ENCODE measurements around the gene GRID1. TPM values are rescaled to one million over a fixed set of nuclear protein-coding genes. Genes with fewer than 3 reads are reported as not detected.

GRID1 gene
- total RNA-seq, 1 donor, result not detected

DNA sequence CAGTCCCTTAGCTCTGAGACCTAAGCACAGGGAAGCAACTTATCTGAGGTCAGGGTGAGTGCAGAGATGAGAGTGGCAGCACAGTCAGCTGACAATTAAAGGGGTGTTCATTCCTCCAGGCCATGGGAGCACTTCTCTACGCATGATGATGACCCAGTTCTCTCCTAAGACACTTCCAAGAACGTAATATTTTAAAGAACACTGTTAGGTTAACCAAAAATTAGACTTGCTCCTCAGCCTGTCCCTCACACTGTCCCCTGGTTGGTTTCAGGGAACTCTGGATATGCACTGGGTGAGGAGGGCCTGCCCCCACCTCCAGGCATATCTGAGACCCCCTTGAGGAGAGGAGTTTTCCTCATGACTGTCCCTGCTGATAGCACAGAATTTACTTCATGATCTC lies 767.5 kb downstream of the GRID1 start:
- no peak overlapping the region for H3K4me3 ChIP-seq (ENCODE audit: low read depth, low read length)
- TF ChIP-seq, protein P1, sequence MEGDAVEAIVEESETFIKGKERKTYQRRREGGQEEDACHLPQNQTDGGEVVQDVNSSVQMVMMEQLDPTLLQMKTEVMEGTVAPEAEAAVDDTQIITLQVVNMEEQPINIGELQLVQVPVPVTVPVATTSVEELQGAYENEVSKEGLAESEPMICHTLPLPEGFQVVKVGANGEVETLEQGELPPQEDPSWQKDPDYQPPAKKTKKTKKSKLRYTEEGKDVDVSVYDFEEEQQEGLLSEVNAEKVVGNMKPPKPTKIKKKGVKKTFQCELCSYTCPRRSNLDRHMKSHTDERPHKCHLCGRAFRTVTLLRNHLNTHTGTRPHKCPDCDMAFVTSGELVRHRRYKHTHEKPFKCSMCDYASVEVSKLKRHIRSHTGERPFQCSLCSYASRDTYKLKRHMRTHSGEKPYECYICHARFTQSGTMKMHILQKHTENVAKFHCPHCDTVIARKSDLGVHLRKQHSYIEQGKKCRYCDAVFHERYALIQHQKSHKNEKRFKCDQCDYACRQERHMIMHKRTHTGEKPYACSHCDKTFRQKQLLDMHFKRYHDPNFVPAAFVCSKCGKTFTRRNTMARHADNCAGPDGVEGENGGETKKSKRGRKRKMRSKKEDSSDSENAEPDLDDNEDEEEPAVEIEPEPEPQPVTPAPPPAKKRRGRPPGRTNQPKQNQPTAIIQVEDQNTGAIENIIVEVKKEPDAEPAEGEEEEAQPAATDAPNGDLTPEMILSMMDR (IDR thresholded peaks at IDR 0.05; ENCODE audit: insufficient read depth, low read depth, low read length), result no peak
- no peak for DNase-seq (ENCODE audit: low read depth)

DNA sequence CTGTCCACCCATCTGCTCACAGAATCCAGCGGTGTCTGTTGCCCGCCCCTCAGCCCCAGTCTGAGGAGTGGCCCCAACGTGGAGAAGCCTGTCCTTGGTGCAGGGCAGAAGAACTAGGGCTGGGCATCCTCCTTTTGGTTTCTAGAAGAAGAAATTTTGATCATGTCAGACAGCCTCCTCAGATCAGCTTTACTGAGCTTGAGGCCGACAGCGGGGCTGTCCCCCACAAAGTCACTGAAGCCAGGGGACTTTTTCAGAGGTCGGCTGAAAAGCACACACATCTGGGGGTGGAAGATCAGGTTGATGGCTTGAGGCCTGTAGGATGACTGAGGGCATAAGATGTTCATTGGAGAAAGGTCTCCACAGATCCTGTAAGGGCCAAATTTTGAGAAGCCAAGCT lies 767.9 kb downstream of the GRID1 start:
- no peak for DNase-seq (ENCODE audit: low read depth)
- TF ChIP-seq, protein P1 (IDR thresholded peaks at IDR 0.05; ENCODE audit: insufficient read depth, low read depth, low read length), result no peak
- no peak overlapping the region for H3K4me3 ChIP-seq (ENCODE audit: low read depth, low read length)

DNA sequence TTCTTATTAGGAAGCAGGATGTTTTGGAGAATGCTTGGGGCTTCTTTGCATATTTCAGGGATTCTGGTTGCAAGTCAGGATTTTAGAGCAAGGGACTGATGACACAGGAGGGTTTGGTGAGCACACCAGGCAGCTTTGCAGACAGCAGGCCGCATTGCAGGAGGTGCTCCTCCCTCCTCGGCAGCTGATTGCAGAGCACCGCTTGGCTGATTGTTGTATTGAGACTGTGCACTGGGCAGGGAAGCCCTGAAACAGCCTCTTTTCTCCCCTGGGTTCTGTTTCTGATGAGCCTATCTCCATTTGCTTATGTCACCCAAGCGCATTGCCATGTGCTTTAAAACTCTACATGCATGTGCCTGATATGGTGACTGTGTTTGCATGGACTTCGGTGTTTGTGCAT lies 769.6 kb downstream of the GRID1 start:
- H3K4me3 ChIP-seq (ENCODE audit: low read depth, low read length), result no peak overlapping the region
- TF ChIP-seq, protein P1 (IDR thresholded peaks at IDR 0.05; ENCODE audit: insufficient read depth, low read depth, low read length), result no peak
- no peak for DNase-seq (ENCODE audit: low read depth)

DNA sequence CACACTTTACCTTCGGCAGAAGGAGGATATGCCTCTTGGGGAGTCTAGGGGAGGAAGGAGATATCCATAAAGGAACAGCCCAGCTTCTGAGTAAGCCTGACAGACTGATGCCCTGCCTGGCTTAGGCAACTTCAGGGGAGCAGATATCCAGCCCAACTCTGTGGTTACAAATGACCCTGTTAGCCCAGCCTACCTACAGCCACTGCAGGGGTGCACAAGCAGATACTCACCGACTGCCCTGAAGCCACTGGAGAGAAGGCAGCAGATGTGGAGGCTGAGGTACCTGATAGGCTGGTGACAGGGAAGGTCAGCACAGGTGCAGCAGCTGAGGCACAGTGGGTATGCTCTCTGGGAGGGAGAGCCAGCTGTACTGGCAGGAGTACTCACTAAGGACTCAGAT lies 770.2 kb downstream of the GRID1 start:
- no peak for DNase-seq (ENCODE audit: low read depth)
- H3K4me3 ChIP-seq (ENCODE audit: low read depth, low read length), result no peak overlapping the region
- TF ChIP-seq, protein P1 (IDR thresholded peaks at IDR 0.05; ENCODE audit: insufficient read depth, low read depth, low read length), result no peak

DNA sequence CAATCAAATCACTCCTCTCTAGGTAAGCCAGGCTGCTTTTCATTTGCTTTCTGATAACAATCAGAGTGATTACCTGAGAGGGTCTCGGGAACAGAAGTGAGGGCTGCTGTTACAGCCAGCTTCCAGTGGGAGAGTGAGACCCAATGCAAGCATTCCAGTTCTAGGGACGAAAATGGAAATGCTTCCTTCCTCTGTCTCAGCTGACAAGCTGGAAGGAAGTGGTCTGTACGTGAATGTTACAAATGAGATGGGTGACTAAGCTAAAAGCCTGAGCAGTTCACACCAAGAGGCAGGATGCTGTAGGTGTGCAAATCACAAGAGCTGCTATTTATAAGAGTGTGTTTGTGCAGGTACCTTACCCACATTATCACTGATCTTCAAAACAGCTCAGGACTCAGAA lies 772.4 kb downstream of the GRID1 start:
- no peak overlapping the region for H3K4me3 ChIP-seq (ENCODE audit: low read depth, low read length)
- no peak for DNase-seq (ENCODE audit: low read depth)
- TF ChIP-seq, protein P1 (IDR thresholded peaks at IDR 0.05; ENCODE audit: insufficient read depth, low read depth, low read length), result no peak

DNA sequence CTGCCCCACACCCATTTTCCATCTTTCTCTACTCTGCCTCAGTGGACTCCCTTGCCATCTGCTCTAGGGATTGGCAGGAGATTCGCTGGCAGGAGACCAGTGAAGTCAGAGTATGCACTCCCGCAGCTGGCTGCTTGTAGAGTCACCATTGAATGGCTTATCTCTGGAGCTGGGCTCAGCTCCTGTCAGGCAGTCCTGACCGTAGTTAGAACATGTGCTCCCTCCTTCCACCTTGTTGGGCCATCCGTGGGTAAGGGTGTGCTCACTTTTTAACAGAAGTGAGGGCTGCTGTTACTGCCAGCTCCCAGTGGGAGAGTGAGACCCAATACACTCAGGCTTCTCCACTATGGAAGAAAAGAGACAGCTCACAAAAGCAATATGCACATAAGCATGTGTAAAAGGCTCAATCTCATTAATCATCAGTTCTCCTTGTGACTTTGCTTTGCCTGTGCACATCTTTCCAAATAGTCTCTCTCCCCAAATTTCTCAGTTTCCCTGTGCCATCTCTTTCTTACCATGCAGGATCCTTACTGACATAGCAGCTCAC lies 773.3 kb downstream of the GRID1 start:
- TF ChIP-seq, protein P1 (IDR thresholded peaks at IDR 0.05; ENCODE audit: insufficient read depth, low read depth, low read length), result no peak
- H3K4me3 ChIP-seq (ENCODE audit: low read depth, low read length), result no peak overlapping the region
- DNase-seq (ENCODE audit: low read depth), result no peak

DNA sequence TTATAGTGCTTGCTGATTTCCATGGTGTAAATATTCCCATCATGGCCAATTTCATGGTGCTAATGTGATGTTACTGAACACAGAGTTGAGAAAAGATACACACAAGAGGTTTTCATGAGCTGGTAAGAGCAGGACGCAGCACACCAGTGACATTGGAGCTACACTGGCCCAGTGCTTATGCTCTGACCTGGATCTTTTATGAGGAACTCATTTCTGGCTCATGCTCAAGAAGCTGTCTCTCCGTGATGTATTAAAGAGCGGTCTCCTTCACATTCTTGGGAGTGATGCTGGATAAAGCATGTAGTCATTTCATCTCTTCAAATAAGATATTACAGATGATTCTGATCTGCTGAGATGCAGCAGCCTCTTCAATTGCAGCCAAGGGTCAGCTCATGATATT lies 785.2 kb downstream of the GRID1 start:
- DNase-seq (ENCODE audit: low read depth), result no peak
- H3K4me3 ChIP-seq (ENCODE audit: low read depth, low read length), result no peak overlapping the region
- TF ChIP-seq, protein P1 (IDR thresholded peaks at IDR 0.05; ENCODE audit: insufficient read depth, low read depth, low read length), result no peak

Measured in fibroblast of villous mesenchyme (primary cell).